HG02981 (cell line): ENCODE results near the gene VSIG10.
"Not testable (repeated sequence)": the region's sequence is repeated elsewhere in the genome, so short reads cannot be mapped to it uniquely, and the experiment has no call there.

Experiments
- ATAC-seq: cut with Tn5 transposase; IDR thresholded peaks from one replicate; pipeline ENCODE4 v1.9.1; 2021; ENCODE audit warnings: mild to moderate bottlenecking, moderate library complexity; ENCODE audit not compliant: unreplicated experiment

The VSIG10 gene

GRCh38 chr12:118103601-118104382 is at the start of gene VSIG10:
Gene VSIG10, minus strand, starts transcription at chr12:118104011. Its CDS starts 340 bp downstream, at chr12:118103671.
- ATAC-seq = no peak

- no peak for ATAC-seq
Observed at GRCh38 chr12:118151755-118152154, 47.9 kb upstream of the VSIG10 start.

- no peak for ATAC-seq
Observed at GRCh38 chr12:118150625-118151024, 46.8 kb upstream of the VSIG10 start.

GRCh38 chr12:118148287-118148686 is 44.5 kb upstream of the VSIG10 start:
- ATAC-seq = no peak

- no peak for ATAC-seq
Observed at GRCh38 chr12:118145798-118146156, 42.0 kb upstream of the VSIG10 start.

- ATAC-seq = no peak
Observed at GRCh38 chr12:118145113-118145797, 41.4 kb upstream of the VSIG10 start.

- no peak for ATAC-seq
Observed at GRCh38 chr12:118144499-118144898, 40.7 kb upstream of the VSIG10 start.

GRCh38 chr12:118140825-118141224 is 37.0 kb upstream of the VSIG10 start:
- ATAC-seq = no peak

- no peak for ATAC-seq
Observed at GRCh38 chr12:118137148-118137678, 33.4 kb upstream of the VSIG10 start.

- no peak for ATAC-seq
Observed at GRCh38 chr12:118136559-118137003, 32.8 kb upstream of the VSIG10 start.

GRCh38 chr12:118135788-118136558 is 32.2 kb upstream of the VSIG10 start, which contains the start of gene PEBP1:
Gene PEBP1, plus strand, starts transcription at chr12:118136124. Its CDS starts 86 bp downstream, at chr12:118136210.
- peak; percentile 98 for ATAC-seq

GRCh38 chr12:118129436-118129835 is 25.6 kb upstream of the VSIG10 start:
- ATAC-seq = not testable (repeated sequence)

GRCh38 chr12:118127867-118128266 is 24.1 kb upstream of the VSIG10 start:
- no peak for ATAC-seq

GRCh38 chr12:118126119-118126757 is 22.4 kb upstream of the VSIG10 start:
- ATAC-seq = no peak

- ATAC-seq = no peak
Observed at GRCh38 chr12:118125743-118126118, 21.9 kb upstream of the VSIG10 start.

- ATAC-seq = no peak
Observed at GRCh38 chr12:118124333-118124874, 20.6 kb upstream of the VSIG10 start.

GRCh38 chr12:118122264-118122663 is 18.5 kb upstream of the VSIG10 start:
- no peak for ATAC-seq

GRCh38 chr12:118120579-118121363 is 17.0 kb upstream of the VSIG10 start:
- ATAC-seq = peak; percentile 74

- ATAC-seq = no peak
Observed at GRCh38 chr12:118119449-118119879, 15.7 kb upstream of the VSIG10 start.

GRCh38 chr12:118109088-118109487 is 5.3 kb upstream of the VSIG10 start:
- no peak for ATAC-seq
